HG02759 (cell line): ENCODE data around the gene GLRA2.

ENCODE experiments used
- ATAC-seq: cut with Tn5 transposase; IDR thresholded peaks from one replicate; pipeline ENCODE4 v1.9.1; 2021; ENCODE audit warnings: mild to moderate bottlenecking, moderate library complexity; ENCODE audit not compliant: unreplicated experiment

GLRA2 gene

DNA sequence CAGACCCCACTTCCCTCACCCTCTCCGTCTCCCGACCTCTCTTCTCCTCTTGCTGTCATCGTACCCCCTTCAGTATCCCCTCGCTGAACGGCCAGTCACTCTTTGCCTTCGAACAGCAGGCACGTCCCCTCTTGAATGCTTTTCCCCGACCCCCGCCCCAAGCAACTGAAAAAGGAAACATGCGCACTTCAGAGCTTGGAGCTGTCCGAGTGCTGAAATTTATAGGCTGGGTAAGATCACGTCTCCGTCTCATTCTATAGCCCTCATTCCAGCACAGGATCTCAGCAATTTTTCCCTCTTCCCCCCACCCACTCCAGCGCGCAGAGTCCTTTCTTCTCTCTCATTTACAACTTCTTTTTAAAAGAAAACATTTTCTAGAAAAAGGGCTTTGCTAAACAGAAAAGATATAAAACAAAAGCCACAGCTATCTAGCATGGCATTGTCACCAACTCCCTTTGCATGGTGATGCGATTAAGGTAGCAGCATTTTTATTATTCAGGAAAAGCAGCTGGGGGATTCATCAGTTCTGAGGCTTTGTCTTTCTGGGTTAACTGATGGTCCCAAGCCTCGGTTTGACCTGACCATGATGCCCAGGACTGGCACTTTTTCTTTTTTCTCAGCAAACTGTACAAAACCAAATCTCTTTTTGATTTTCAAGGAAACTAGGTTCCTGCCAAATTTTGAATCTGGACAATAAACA, at the start of gene GLRA2:
Gene GLRA2 (plus strand): TSS at position 247 of the 700 bp plus-strand sequence. CDS start 522 bp downstream, outside the sequence.
- ATAC-seq, result no peak

DNA sequence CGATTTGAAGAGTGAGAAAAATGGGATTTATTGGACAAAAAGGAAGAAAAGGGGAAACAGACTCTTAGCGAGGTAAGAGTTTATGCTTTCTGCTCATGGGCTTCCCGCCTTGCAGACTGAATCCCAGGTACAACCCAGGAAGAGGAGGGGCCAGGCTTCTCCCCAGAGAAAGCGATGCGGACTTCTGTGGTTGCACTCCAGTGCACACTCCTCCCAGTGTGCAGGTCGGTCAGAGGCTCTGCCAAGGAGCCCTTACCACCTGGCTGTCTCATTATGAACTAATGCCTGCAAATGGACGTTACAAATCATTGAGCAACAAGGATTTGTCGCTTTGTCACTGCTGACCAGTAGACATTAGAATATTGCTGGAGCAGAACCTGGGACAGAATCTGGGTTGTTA, 39.9 kb upstream of the GLRA2 start:
- ATAC-seq, result no peak

- ATAC-seq, result no peak
These were observed 37.6 kb upstream of the GLRA2 start for GRCh38 chrX:14491689-14492088.

DNA sequence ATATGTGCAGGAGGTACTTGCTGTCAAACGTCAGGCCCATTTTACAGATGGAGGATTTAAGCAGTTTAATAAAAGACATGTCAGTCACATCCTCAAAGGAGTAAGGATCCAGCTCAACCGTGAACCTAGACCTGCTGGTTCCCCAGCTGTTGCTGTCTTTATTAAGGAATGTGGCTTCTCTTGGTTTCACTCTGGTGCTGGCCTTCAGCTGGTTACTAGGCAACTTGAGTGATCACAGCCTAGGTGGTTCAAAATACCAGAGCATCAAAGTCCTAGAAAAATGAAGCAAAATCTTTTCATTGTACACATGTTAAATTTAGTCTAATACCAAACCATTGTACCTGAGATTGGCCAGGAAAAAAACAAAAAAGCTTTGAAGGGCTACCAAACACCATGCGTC, 32.7 kb upstream of the GLRA2 start:
- peak; percentile 32 for ATAC-seq

- peak; percentile 85 for ATAC-seq
These were observed 32.1 kb upstream of the GLRA2 start for GRCh38 chrX:14497184-14497666.

DNA sequence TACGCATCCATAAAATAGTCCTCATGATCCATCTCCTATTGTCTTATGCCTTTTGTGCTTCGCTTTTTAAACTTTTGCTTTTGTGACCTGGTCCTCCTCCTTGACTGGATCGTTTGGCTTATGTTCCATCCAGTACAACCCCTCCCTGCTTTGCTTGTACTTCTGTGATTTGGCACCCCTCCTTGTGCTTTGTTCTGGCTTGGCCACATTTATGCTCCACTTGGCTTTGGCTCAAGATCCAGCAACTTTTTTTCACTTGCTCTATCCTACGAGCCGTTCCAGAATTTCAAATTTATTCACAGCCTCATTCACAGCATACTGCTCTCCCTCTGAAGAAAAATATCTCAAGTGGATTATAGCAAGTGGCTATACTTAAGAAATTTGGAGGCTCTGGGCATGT, 28.0 kb upstream of the GLRA2 start:
- no peak for ATAC-seq

DNA sequence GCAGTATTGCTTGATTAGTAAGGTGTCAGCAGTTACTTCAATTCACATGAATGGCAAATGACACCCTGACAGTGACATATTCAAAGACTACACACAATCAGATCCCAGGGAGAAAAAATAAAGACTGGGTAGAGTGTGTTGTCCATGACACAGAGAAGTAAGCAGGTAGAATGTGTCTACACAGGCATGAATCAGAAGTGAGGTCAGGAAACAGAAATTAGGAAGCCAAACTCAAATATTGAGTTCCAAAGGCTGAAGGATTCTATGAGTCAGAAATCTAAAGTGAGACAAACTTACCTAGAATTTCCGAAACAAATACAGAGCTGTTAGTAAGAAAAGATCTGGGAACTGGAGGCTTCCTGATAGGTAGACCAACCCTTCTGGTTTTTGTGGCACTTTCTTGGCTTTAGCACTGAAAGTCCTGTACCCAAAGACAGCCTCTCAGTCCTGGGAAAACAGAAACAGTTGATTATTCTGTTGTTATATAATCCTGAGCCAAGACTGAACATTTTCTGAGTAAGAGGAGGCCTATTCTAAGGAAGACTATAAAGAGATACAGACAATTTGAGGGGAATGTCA, 24.3 kb upstream of the GLRA2 start:
- ATAC-seq, result no peak

DNA sequence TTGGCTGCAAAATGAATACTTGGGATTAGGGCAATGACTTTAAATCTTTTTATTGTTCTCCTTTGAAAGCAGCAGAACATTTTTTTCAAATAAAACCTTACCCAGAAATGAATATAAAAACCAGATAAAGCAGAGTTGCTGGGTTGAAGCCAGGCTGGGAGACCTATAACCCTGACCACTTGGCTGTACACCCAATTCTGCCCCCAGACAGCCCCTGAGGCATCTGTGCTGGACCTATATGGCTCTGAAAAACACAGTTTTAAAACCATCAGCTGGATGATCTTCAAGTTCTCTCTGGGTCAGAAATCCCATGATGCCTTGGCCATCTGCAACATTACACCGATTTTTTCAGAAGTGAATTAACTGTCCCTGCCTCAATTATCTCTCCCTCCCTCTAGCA, 23.7 kb upstream of the GLRA2 start:
- ATAC-seq, result no peak

DNA sequence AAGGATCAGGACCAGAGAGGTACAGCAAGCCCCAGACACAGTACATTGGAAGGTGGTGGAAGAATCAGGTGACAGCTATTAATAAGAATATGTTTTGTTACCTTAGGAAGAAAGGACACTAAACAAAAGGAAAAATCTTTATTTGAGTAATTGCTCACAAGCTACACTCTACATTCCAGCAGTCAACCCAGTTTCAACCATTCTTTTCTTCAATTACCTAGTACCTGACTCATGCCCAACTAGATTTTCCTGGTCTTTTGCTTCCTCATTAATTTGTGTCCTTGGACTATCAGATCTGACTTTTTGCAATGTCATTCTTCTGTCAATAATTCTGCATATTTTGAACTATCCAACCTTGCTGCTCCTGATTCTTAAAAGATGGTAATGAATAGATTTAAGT, 22.5 kb upstream of the GLRA2 start:
- no peak for ATAC-seq

DNA sequence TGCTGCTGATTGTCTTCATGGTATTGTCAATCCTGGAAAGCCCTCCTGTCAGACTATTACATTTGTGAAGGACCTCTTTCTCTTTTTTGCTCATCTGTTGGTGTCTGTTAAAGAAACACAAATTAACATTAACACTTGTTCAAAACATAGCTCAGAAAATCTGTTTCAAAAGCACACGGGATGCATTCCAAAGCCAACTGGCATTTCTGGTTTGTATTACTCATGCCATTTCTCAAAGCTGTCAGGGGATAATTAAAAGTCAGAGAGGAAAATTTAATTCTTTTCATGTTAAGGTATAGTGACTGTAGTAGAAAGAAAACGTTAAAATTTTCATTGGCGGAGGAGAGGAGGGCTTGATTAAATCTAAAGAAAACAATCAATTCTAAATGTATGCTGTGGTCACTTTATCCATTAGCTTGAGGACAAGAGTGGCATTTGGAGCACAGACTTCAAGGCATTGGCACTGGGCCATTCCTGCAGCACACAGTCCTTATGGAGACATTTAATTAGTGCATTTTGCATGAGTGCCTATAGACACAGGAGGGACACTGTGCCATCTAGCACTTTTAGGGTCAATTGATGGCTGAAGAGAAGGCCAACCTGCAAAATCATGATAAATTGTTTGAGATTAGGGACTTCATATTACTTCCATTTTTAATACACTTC, 21.2 kb upstream of the GLRA2 start:
- no peak for ATAC-seq

- ATAC-seq, result no peak
These were observed 19.8 kb upstream of the GLRA2 start for GRCh38 chrX:14509325-14510057.

GRCh38 chrX:14528629-14529289, 577 bp upstream of the GLRA2 start:
- peak; percentile 67 for ATAC-seq

GRCh38 chrX:14533867-14534266, 4.5 kb downstream of the GLRA2 start:
- ATAC-seq, result no peak

GRCh38 chrX:14546190-14546589, 16.9 kb downstream of the GLRA2 start:
- ATAC-seq, result no peak

GRCh38 chrX:14554131-14554715, 24.9 kb downstream of the GLRA2 start:
- no peak for ATAC-seq

- no peak for ATAC-seq
These were observed 34.7 kb downstream of the GLRA2 start for GRCh38 chrX:14564058-14564457.

DNA sequence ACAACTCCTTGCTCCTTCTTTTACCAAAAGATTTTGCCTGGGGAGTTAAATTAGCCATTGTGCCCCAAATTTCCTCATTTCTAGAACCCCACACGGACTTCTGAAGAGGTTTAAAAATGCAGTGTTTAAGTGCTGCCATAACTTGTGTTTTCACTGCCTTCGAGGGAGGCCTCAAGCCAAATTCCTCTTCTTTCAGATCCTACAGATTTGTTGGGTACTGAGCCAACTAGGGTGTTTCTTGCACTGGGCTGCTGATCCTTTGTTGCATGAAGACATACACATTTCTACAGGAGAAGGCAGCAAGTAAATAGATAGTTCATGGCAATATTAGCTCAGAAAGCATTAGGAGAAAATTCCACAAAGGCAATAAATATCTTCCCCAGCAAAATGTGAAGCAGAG, 43.8 kb downstream of the GLRA2 start:
- ATAC-seq, result no peak

GRCh38 chrX:14581081-14581480, 51.7 kb downstream of the GLRA2 start:
- no peak for ATAC-seq

- no peak for ATAC-seq
These were observed 55.2 kb downstream of the GLRA2 start for GRCh38 chrX:14584548-14584947.

- no peak for ATAC-seq
These were observed 60.9 kb downstream of the GLRA2 start for GRCh38 chrX:14590216-14590615.
